GM18502 (cell line): ENCODE data around the gene KIFC3.
"Not testable (repeated sequence)": the region's sequence is repeated elsewhere in the genome, so short reads cannot be mapped to it uniquely, and the experiment has no call there.

Experiments
- ATAC-seq: cut with Tn5 transposase; IDR thresholded peaks from one replicate; pipeline ENCODE4 v1.9.1; 2021; ENCODE audit warnings: mild to moderate bottlenecking; ENCODE audit not compliant: unreplicated experiment, poor library complexity

The KIFC3 gene

GRCh38 chr16:57756424-57757325 lies 45.6 kb downstream of the KIFC3 start:
- ATAC-seq: peak; percentile 10

DNA sequence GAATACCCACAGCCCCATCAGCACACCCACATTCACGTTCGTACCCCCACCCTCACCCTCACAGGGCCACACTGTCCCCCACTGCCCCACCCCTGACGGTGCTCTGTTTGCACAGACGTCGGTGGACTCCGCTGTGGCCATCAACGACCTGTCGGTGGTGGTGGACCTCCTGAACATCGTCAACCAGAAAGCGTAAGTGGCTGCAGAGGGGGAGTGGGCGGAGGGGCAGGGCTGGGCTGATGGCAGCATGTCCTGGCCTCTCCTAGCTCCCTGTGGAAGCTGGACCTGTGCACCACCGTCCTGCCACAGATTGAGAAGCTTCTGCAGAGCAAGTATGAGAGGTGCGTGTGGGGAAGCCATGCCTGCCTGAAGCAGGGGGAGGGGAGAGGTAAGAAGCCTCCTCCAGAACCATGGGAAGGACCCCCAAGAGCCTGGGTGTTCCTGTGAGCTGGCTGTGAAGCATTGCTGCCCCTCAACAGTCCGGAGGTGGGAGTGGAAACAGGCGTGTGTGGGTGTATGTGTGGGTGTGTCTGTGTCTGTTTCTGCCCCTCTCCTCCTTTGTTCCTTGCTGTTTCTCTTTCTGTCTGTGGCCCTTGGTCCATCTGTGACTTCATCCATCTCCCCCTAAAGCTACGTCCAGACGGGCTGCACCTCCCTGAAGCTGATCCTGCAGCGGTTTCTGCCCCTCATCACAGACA lies 46.4 kb downstream of the KIFC3 start:
- ATAC-seq: no peak

DNA sequence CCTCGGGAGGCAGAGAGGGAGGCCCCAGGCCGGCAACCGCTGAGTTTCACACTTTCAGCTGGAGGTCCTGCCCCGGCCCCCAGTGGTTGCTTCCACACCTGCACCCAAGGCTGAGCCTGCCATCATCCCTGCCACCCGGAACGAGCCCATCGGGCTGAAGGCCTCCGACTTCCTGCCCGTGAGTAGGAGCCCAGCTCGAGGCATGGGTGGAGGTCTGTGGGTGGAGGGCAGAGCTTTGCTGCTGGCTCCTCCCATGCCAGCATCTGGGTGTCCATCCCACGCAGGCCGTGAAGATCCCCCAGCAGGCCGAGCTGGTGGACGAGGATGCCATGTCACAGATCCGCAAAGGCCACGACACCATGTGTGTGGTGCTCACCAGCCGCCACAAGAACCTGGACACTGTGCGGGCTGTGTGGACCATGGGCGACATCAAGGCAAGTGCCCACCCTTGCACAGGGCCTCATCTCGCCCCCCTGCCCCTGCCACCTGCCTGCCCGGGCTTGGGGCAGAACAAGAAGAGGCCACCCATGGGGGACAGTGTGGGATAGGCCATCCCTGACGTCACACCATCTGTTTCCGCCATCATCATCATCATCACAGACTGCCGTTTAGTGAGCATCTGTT lies 47.1 kb downstream of the KIFC3 start:
- ATAC-seq: no peak

GRCh38 chr16:57754354-57755060 lies 47.8 kb downstream of the KIFC3 start:
- ATAC-seq: no peak

- ATAC-seq: no peak
Measured at GRCh38 chr16:57753448-57754353, 48.6 kb downstream of the KIFC3 start.

DNA sequence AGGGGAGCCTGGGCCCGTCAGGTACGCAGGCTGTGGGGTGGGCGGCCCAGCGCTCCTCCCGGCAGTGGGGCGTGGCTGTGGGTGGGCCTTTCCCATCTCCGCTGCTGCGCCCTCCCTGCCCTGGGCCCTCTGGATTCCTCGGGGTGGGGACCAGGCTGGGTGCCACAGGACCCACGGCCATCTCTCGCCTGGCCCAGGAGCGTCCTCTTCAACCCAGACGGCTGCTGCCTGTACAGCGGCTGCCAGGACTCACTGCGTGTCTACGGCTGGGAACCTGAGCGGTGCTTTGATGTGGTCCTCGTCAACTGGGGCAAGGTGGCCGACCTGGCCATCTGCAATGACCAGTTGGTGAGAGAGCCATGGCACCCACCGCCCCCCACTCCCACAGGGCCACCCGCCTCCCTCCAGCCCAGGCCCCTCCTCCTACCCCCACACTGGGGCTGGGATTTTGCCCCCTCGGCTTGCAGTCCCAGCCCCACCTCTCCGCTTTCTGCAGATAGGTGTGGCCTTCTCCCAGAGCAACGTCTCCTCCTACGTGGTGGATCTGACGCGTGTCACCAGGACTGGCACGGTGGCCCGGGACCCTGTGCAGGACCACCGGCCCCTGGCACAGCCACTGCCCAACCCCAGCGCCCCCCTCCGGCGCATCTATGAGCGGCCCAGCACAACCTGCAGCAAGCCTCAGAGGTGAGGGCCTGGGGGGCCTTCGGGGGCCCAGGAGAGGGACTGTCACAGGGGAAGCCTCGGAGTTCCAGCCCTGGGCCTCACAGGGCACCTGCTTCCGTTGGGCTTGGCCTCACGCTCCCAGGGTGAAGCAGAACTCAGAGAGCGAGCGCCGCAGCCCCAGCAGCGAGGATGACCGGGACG lies 49.5 kb downstream of the KIFC3 start:
- ATAC-seq: no peak

- ATAC-seq: no peak
Measured at GRCh38 chr16:57752203-57752580, 50.1 kb downstream of the KIFC3 start.

- ATAC-seq: no peak
Measured at GRCh38 chr16:57751539-57752202, 50.6 kb downstream of the KIFC3 start.

GRCh38 chr16:57750796-57751538 lies 51.3 kb downstream of the KIFC3 start:
- ATAC-seq: no peak

- no peak for ATAC-seq
Measured at GRCh38 chr16:57749856-57750452, 52.3 kb downstream of the KIFC3 start.

GRCh38 chr16:57749101-57749692 lies 53.1 kb downstream of the KIFC3 start:
- ATAC-seq: no peak

DNA sequence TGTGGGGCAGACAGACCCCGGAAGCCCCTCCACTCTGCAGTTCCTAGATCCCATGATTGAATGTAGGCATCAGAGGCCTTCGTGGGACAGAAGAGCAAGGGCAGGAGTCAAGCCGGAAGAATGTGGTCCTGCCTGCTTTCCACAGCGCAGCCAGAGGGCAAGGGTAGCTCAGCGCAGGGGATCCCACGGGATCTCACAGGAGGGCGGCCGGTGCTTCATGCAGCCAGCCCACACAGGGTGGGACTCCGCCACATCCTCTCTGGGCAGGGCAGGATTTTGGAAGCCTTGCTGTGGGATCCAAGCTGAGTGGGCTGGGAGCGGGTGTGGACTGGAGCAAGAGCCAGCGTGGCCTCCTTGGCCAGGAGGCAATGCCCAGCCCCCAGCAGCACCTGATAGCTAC lies 53.7 kb downstream of the KIFC3 start:
- ATAC-seq: no peak

DNA sequence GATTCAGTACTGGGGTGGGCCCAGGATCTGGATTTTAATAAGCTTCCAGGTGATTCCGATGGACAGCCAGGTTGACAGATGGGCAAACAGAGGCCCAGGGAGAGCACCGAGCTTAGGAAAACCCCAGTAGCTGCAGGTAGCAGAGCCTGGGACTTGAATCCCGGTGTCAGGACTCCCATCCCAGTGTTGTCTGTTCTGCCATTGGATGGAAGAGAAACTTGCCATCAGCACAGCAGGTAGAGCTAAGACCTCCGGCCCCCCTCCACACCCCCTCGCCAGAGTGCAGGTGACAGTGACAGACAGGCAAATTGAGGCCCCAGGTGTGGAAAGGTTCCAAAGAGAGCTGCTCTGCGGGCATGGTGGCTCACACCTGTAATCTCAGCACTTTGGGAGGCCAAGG lies 54.3 kb downstream of the KIFC3 start:
- no peak for ATAC-seq

DNA sequence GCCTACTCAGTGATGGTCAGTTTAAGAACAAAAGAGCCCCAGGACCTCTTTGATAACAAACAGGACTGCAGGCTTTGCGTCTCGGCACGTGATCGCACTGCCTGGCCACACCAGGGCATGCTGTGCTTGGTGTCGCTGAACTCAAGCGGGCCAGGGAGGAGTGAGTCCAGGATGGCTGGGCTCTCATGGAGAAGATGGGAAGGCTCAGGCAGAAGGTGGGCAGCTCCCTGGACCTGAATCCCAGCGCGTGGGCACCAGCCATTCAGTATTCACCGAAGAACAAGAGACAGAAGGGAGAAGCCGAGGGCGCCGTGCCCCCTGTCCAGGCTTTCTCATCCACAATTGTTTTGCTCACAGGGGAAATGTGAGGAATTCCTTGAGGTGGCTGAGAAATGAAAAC lies 54.8 kb downstream of the KIFC3 start:
- no peak for ATAC-seq

- no peak for ATAC-seq
Measured at GRCh38 chr16:57747091-57747490, 55.2 kb downstream of the KIFC3 start.

DNA sequence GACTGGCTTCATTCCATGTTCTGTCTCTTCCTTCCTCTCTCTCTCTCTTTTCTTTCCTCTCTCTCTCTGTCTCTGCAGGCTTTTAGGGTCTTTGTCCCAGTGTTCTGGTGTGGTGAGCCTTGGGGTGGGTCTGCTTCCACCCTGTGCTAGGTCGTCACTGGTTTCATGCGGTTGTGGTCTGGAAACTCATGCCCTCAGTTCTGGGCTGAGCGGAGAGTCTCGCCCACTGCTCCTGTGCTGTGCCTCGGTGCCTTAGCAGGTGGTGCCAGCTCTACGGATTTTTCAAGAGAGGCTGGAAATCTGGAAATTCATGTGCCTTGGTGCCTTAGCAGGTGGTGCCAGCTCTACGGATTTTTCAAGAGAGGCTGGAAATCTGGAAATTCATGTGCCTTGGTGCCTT lies 56.0 kb downstream of the KIFC3 start:
- not testable (repeated sequence) for ATAC-seq

- ATAC-seq: no peak
Measured at GRCh38 chr16:57745768-57746167, 56.5 kb downstream of the KIFC3 start.
